Adrenal gland (tissue), 12 donors: ENCODE data around the gene UBR3. TPM values are rescaled to one million over a fixed set of nuclear protein-coding genes. Genes with fewer than 3 reads are reported as not detected.

Source experiments
- DNase-seq, 7 donors: peaks; one replicate each; pipeline ENCODE4 v3.0.0-alpha.2; 2019 to 2020
- H3K27ac ChIP-seq, 5 donors: fragments of 200-600 bp; sonication (generic) in 4 of 5; 1 replicate in 3 of 5; 2 replicates in 2 of 5; pipeline versions ENCODE4 v1.5.1 to v1.8.0; 2016 to 2020; ENCODE audit warnings: mild to moderate bottlenecking in 1 of 5
- H3K27me3 ChIP-seq: fragments of 200-600 bp; 2 replicates; pipeline ENCODE4 v1.8.0; 2021
- H3K36me3 ChIP-seq, 2 donors: fragments of 200-600 bp; replicated peaks in 1 of 2; 1 replicate in 1 of 2; 2 replicates in 1 of 2; pipeline versions ENCODE4 v1.5.1 to v1.8.0; 2018 to 2022
- H3K4me1 ChIP-seq, 2 donors: fragments of 200-600 bp; replicated peaks in 1 of 2; 1 replicate in 1 of 2; 2 replicates in 1 of 2; pipeline versions ENCODE4 v1.5.1 to v1.8.0; 2018 to 2021
- H3K4me3 ChIP-seq, 4 donors: fragments of 200-600 bp; sonication (generic) in 3 of 4; one replicate each; pipeline ENCODE4 v1.5.1; 2016 to 2018
- H3K9me3 ChIP-seq, 3 donors: fragments of 200-600 bp; sonication (generic) in 1 of 3; replicated peaks in 1 of 3; 1 replicate in 2 of 3; 2 replicates in 1 of 3; pipeline versions ENCODE4 v1.5.1 to v1.8.0; 2016 to 2021
- POLR2A ChIP-seq, 2 donors: fragments of 450-650 bp; IDR thresholded peaks; one replicate each; pipeline ENCODE4 v1.6.1; 2017; ENCODE audit warnings: antibody characterized with exemption in 2 of 2, mild to moderate bottlenecking in 2 of 2, moderate library complexity in 1 of 2
- WGBS, 4 donors: extraction: QIAGEN DNeasy Blood & Tissue Kit in 2 of 4; methylation state at CpG; one replicate each; pipeline versions ENCODE4 v1.1.5 to v1.1.7; 2013 to 2017; 5-methylcytosine and 5-hydroxymethylcytosine counted together
- intact Hi-C, 2 donors: fragments of 100-400 bp; cut with DNase I; formaldehyde crosslinking; loops; one replicate each; pipeline versions ENCODE4 v1.14.1 to v1.15.0; 2022 to 2023
- polyA plus RNA-seq, 3 donors: library from polyadenylated mRNA; stranded (reverse); fragments of 200-250 nt in 2 of 3; fragments of 350-450 nt in 1 of 3; fragmentation: Illumina TruSeq in 1 of 3; extraction: RNeasy Lipid Tissue Mini Kit (QIAGEN cat#74804) in 1 of 3; gene quantifications; one replicate each; pipeline ENCODE4 v1.2.3, GENCODE V29; 2013 to 2014
- total RNA-seq, 9 donors: library from RNA; depleted of rRNA in 4 of 9; stranded (reverse); fragments of >200 nt in 4 of 9; fragments of 120-200 nt in 1 of 9; fragmentation: NEBNext Ultra II Directional in 1 of 9; extraction: Animal tissue kit (Norgen Biotek cat#: 25700) in 1 of 9; gene quantifications; one replicate each; pipeline versions ENCODE4 v1.1.0 to v1.2.4, GENCODE V29; 2013 to 2023
- TF ChIP-seq, protein P1 (sequence below), 6 experiments: fragments of 450-650 bp in 4 of 6; fragments of 200-600 bp in 2 of 6; sonication (generic) in 1 of 6; IDR thresholded peaks; 1 replicate in 5 of 6; 2 replicates in 1 of 6; pipeline versions ENCODE4 v1.5.1 to v1.8.0; 2016 to 2021; ENCODE audit warnings: antibody characterized with exemption in 6 of 6, mild to moderate bottlenecking in 2 of 6, moderate library complexity in 1 of 6
- donor health status: healthy with polysubstance abuse.
- donor health status: Bipolar disorder and iron deficiency.
- donor health status: DM: yes; HTN: yes; CAD: no.
- donor health status: DM: no; HTN: no; CAD: no.
- donor health status: DM: no; HTN: no; CAD: no.
- donor health status: DM: yes; HTN: yes; CAD: no.

UBR3 gene
- total and polyA plus RNA-seq, 12 donors, result 25.5 to 85.7 (median 62.8) TPM

DNA sequence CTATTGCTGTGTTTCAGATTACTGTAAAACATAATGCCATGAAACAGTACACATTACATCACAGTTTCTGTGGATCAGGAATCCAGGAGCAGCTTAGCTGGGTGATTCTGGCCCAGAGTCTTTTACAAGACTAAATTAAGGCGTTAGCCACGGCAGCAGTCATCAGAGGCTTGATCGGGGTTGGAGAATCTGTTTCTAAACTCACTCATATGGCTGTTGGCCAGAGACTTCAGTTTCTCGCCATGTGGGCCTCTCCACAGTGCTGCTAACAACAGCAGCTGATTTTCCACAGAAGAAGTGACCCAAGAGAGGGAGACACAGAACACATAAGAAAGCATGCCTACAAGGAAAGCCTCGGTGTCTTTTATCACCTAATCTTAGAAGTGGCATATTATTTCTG lies 261.5 kb downstream of the UBR3 start:
- TF ChIP-seq, protein P1, sequence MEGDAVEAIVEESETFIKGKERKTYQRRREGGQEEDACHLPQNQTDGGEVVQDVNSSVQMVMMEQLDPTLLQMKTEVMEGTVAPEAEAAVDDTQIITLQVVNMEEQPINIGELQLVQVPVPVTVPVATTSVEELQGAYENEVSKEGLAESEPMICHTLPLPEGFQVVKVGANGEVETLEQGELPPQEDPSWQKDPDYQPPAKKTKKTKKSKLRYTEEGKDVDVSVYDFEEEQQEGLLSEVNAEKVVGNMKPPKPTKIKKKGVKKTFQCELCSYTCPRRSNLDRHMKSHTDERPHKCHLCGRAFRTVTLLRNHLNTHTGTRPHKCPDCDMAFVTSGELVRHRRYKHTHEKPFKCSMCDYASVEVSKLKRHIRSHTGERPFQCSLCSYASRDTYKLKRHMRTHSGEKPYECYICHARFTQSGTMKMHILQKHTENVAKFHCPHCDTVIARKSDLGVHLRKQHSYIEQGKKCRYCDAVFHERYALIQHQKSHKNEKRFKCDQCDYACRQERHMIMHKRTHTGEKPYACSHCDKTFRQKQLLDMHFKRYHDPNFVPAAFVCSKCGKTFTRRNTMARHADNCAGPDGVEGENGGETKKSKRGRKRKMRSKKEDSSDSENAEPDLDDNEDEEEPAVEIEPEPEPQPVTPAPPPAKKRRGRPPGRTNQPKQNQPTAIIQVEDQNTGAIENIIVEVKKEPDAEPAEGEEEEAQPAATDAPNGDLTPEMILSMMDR (IDR thresholded peaks at IDR 0.05), result no peak
- no peak for TF ChIP-seq POLR2A (IDR thresholded peaks at IDR 0.05)
- no peak overlapping the region for H3K4me3 ChIP-seq
- no peak overlapping the region for H3K27ac ChIP-seq
- DNase-seq, result no peak
- no peaks in the 10 kb centered on the region for H3K4me1 ChIP-seq
- no peaks in the 10 kb centered on the region for H3K27me3 ChIP-seq
- intact Hi-C loops, result no loop called here
- no peaks in the 10 kb centered on the region for H3K36me3 ChIP-seq
- no peaks in the 10 kb centered on the region for H3K9me3 ChIP-seq
- WGBS, 4 donors, result 83 to 91% (median 88%) methylated on average over 5 of the region's 5 CpGs

DNA sequence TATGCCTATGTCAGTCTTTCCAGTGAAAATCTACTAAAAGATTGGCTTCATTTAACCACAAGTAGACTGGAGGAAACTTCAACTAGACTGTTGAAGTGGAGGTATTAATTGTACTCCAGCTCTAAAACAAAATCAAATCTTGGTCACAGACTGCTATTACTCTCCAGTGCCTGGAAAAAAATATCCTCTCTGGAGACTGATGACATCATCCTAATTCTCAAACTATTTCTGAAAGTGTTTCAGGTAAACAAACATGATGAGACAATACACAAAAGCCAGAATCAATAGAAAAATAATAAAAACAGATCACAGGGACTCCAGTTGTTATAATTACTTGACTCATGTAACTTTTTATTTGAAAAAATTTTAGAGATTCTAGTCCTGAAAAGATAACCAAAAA lies 263.0 kb downstream of the UBR3 start:
- DNase-seq, result no peak
- Histone ChIP-seq H3K4me1 (no peaks in the 10 kb centered on the region), H3K4me3 (no peak overlapping the region), H3K27ac (no peak overlapping the region), H3K36me3 (no peaks in the 10 kb centered on the region), H3K9me3 (no peaks in the 10 kb centered on the region), H3K27me3 (no peaks in the 10 kb centered on the region)
- intact Hi-C loops, result no loop called here
- no peak for TF ChIP-seq POLR2A (IDR thresholded peaks at IDR 0.05)
- TF ChIP-seq, protein P1 (IDR thresholded peaks at IDR 0.05), result no peak

DNA sequence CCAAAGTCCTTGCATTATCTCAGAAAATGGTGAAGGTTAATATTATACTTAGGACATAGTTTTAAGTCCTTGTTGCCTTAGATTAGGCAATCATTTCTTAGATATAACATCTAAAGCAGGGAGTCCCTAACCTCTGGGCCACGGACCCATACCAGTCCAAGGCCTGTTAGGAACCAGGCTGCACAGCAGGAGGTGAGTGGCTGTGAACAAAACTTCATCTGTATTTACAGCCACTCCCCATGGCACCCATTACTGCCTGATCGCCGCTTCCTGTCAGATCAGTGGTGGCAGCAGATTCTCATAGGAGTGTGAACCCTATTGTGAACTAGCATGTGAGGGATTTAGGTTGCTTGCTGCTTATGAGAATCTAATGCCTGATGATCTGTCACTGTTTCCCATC lies 264.2 kb downstream of the UBR3 start:
- Histone ChIP-seq H3K27ac (no peak overlapping the region), H3K4me3 (no peak overlapping the region), H3K27me3 (no peaks in the 10 kb centered on the region), H3K4me1 (no peaks in the 10 kb centered on the region), H3K9me3 (no peaks in the 10 kb centered on the region), H3K36me3 (no peaks in the 10 kb centered on the region)
- intact Hi-C loops, result no loop called here
- 93 to 97% (median 95%) methylated on average over 3 of the region's 3 CpGs for WGBS, 4 donors
- TF ChIP-seq, protein P1 (IDR thresholded peaks at IDR 0.05), result no peak
- no peak for TF ChIP-seq POLR2A (IDR thresholded peaks at IDR 0.05)
- no peak for DNase-seq

DNA sequence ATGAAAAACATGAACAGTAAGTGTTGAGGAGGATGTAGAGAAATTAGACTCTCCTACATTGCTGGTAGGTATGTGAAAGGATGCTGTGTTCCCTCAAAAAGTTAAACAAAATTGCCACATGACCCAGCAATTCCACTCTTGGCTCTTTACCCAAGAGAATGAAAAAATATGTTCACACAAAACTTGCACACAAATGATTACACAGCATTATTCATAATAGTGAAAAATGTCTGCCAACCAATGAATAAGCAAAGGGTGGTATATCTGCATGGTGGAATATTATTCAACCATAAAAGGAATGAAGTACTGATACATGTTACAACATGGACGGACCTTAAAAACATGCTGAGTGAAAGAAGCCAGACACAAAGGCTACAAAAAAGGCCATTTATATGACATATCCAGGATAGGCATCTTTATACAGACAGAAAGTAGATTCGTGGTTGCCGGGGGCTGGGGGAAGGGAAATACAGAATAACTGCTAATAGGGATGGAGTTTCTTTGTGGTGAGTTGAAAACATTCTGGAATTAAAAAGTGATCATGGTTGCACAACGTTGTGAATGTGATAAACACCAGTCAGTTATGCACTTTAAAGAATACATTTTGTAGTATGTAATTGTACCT lies 265.3 kb downstream of the UBR3 start:
- H3K27me3 ChIP-seq, result no peaks in the 10 kb centered on the region
- 84 to 90% (median 89%) methylated on average over 4 of the region's 4 CpGs for WGBS, 4 donors
- no peaks in the 10 kb centered on the region for H3K9me3 ChIP-seq
- no peak for DNase-seq
- H3K4me1 ChIP-seq, result no peaks in the 10 kb centered on the region
- H3K36me3 ChIP-seq, result no peaks in the 10 kb centered on the region
- no peak for TF ChIP-seq POLR2A (IDR thresholded peaks at IDR 0.05)
- TF ChIP-seq, protein P1 (IDR thresholded peaks at IDR 0.05), result no peak
- intact Hi-C loops, result no loop called here
- no peak overlapping the region for H3K27ac ChIP-seq
- no peak overlapping the region for H3K4me3 ChIP-seq
